Measurements from ENCODE around the gene SVOPL. TPM values are rescaled to one million over a fixed set of nuclear protein-coding genes. Genes with fewer than 3 reads are reported as not detected.

The SVOPL gene
- polyA plus RNA-seq, 4 donors: 0.31 to 3.8 (median 2.6) TPM

GRCh38 chr7:138610671-138611170 is 90.4 kb downstream of the SVOPL start:
- no peak for DNase-seq (ENCODE audit: low read depth in 4 of 4, low spot score in 3 of 4)

DNA sequence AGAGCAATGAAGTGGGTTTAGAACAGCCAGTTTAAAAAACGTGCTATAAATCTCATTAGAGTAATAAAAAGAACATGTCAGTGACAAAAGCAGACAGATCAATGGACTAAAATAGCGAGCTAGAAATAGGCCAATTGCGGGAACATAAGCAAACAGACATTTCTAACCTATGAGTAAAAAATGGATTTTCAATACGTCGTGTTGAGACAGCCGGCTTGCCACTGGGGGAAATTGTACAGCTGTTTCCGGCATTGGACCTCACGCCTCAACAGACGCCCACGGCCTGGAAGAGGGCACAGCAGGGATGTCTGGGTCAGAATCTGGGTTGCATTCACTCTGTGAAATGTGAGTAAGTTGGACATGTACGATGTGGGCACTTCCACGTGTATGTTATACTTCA is 92.9 kb downstream of the SVOPL start:
- DNase-seq (ENCODE audit: low read depth in 4 of 4, low spot score in 3 of 4): no peak

DNA sequence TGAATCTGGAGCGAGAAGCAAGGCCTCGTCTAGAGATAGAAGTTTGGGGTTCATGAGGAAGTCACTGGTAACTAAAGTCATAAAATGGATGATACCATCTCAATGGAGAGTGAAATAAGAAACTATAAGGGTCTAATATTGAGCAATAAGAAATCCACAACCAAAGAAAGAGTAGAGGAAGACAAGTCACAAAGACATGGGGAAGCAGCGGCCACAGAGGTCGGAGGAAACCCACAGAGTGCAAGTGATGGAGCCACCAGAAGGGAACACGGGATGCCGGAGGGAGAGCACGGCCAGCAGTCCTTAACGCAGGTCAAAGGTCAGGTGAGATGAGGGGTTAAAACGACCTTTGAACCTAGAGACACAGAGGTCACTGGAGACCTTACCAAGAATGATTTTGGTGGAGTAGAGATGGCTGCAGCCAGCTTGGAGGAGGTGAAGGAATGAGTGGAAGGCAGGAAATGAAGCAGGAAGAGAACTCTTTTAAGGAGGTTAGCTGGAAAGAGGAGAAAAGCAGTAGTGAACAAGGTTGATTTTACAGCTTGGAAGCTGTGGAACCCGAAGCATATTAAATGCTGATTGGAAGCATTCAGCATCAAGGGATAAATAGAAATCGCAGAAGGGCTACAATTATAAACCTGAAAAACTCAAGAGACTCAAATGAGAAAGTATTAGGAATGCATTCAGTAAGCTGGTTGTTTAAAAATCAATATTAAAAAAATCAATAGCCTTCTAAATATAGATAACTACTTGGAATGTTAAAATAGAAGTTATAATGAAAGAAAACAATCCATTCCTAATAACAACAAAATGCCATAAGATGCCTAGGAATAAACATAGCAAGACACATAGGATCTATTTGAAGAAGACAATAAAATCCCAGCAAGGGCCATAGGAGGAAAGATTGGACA is 93.7 kb downstream of the SVOPL start:
- no peak for DNase-seq (ENCODE audit: low read depth in 4 of 4, low spot score in 3 of 4)

DNA sequence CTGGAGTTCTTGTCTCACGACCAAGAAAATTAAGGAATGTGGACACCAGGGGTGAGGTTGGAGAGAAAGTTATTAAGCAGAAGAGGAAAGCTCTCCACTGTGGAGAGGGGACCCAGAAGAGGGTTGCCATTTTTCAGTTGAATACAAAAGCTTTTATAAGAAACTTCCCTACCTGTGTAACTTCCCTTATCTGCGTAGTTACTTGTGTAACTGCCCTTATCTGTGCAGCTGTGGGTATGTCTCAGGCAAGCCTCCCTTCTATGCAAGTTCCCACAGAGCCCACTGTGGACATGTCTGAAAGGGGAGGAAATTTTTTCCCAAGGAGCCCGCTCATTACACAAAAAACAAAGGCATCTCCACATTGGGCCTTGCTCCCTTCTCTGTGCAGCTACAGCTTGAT is 94.9 kb downstream of the SVOPL start:
- no peak for DNase-seq (ENCODE audit: low read depth in 4 of 4, low spot score in 3 of 4)

- no peak for DNase-seq (ENCODE audit: low read depth in 4 of 4, low spot score in 3 of 4)
Measured at GRCh38 chr7:138603549-138604318, 97.4 kb downstream of the SVOPL start.

DNA sequence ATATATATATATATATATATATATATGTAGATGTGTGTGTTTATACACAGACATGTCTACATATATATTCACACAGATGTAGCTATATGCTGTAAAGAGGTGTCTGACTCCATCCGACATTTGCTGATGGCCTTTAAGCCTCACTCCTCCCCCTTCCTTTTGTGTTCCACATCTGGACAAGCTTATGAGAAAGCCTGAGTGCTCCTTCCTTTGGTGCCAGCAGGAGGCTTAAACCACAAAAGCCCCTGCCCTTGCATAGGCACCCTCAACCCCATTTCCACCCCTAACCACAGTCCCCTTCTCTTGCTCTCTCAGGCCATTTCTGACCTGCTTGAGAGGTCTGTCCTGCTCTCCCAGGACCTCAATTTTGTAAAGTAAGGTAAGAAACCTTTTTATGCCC is 98.7 kb downstream of the SVOPL start:
- no peak for DNase-seq (ENCODE audit: low read depth in 4 of 4, low spot score in 3 of 4)

DNA sequence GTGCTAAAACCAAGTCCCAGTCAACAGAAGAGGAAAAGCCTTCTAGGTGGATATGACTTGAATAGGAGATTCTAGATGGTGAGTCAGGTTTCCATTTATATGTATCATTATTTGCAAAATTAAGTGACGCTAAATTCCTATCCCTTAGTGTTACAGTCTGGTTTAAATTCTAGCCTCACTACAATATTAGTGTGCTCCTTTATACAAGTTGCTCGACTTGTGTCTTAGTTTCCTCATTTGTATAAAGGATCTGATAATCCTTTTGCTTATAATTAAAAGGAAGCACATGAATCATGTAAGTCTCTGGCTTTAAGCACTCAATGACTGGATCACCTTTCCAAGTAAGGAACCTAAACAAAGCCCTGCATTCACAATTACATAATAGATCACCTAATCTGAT is 105.7 kb downstream of the SVOPL start:
- DNase-seq (ENCODE audit: low read depth in 4 of 4, low spot score in 3 of 4): no peak

DNA sequence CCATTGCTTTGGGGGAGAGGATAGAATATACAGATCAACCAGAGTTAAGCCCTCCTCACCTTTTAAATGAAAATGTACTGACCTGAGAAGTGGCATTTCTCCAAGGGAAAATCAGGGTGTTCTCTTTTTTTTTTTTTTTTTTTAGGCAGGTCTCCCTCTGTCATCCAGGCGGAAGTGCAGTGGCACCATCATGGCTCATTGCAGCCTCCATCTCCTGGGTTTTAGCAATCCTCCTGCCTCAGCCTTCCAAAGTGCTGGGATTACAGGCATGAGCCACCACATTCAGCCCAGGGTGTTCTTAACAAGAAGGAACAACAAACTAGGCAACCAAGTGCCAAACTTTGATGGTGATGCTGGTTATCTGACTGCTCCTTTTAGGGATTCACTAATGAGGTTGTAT is 111.0 kb downstream of the SVOPL start:
- no peak for DNase-seq (ENCODE audit: low read depth in 4 of 4, low spot score in 3 of 4)

GRCh38 chr7:138588986-138589385 is 112.2 kb downstream of the SVOPL start:
- no peak for DNase-seq (ENCODE audit: low read depth in 4 of 4, low spot score in 3 of 4)

- no peak for DNase-seq (ENCODE audit: low read depth in 4 of 4, low spot score in 3 of 4)
Measured at GRCh38 chr7:138587485-138587884, 113.7 kb downstream of the SVOPL start.

- no peak for DNase-seq (ENCODE audit: low read depth in 4 of 4, low spot score in 3 of 4)
Measured at GRCh38 chr7:138585283-138585993, 115.7 kb downstream of the SVOPL start.

GRCh38 chr7:138584696-138585095 is 116.5 kb downstream of the SVOPL start:
- DNase-seq (ENCODE audit: low read depth in 4 of 4, low spot score in 3 of 4): no peak

GRCh38 chr7:138584283-138584682 is 116.9 kb downstream of the SVOPL start:
- DNase-seq (ENCODE audit: low read depth in 4 of 4, low spot score in 3 of 4): no peak

GRCh38 chr7:138581065-138581464 is 120.1 kb downstream of the SVOPL start:
- DNase-seq (ENCODE audit: low read depth in 4 of 4, low spot score in 3 of 4): no peak

DNA sequence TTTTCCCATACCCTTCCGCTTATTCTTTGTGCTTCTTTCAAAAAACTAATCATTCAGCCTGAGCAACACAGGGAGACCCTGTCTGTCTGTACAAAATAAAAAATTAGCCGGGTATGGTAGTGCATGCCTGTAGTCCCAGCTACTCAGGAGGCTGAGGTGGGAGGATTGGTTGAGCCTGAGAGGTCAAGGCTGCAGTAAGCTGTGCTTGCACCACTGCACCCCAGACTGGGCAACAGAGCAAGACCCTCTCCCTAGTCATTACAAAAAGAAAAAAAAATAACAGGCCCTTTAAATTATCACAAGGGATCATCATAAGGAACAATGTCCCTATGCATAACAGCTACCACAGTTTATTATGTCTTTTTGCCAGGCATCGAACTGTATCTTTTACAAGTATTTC is 121.5 kb downstream of the SVOPL start:
- no peak for DNase-seq (ENCODE audit: low read depth in 4 of 4, low spot score in 3 of 4)

- no peak for DNase-seq (ENCODE audit: low read depth in 4 of 4, low spot score in 3 of 4)
Measured at GRCh38 chr7:138579136-138579535, 122.0 kb downstream of the SVOPL start.

GRCh38 chr7:138575897-138576428 is 125.2 kb downstream of the SVOPL start:
- DNase-seq (ENCODE audit: low read depth in 4 of 4, low spot score in 3 of 4): no peak

GRCh38 chr7:138573741-138574140 is 127.4 kb downstream of the SVOPL start:
- no peak for DNase-seq (ENCODE audit: low read depth in 4 of 4, low spot score in 3 of 4)

GRCh38 chr7:138570715-138571114 is 130.4 kb downstream of the SVOPL start:
- DNase-seq (ENCODE audit: low read depth in 4 of 4, low spot score in 3 of 4): no peak

GRCh38 chr7:138569418-138569817 is 131.7 kb downstream of the SVOPL start:
- no peak for DNase-seq (ENCODE audit: low read depth in 4 of 4, low spot score in 3 of 4)

DNA sequence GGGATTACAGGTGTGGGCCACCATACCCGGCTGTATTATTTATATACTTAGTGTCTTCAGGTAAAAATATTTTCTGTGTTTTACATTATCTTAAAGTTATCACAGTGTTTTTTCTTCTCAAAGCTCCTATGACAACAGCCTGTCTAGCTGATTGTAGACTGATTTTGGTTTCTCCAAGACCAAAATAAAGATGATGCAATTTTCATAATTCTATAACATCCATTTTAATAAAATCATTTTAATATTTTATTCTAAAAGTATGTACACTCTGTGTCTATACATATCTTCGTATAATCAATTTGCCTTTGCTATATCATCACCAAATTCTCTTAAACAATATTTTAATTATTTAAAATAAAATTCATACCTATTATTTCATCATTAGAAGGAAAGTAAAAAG is 132.5 kb downstream of the SVOPL start:
- DNase-seq (ENCODE audit: low read depth in 4 of 4, low spot score in 3 of 4): no peak
